Measurements from ENCODE around the gene CYP4F12. TPM values are rescaled to one million over a fixed set of nuclear protein-coding genes. Genes with fewer than 3 reads are reported as not detected.

CYP4F12 gene
- polyA plus RNA-seq, 1 donor (not counting 4 experiments of a cell fraction or from before 2014, with no cell fraction given): 2.0 TPM

GRCh38 chr19:15634105-15634504 lies 38.8 kb upstream of the CYP4F12 start:
- Histone ChIP-seq H3K4me3 (ENCODE audit: control insufficient read depth in 2 of 3, extremely low read depth in 1 of 3, insufficient read depth in 2 of 3, low read depth in 1 of 3, low read length in 3 of 3) (no peak overlapping the region), H3K36me3 (ENCODE audit: control insufficient read depth in 2 of 2, extremely low read depth in 1 of 2, insufficient read depth in 2 of 2, low read length in 2 of 2) (no peaks in the 10 kb centered on the region), H2AFZ (ENCODE audit: control insufficient read depth, low read length) (no peak overlapping the region), H3K9ac (ENCODE audit: control insufficient read depth, extremely low read depth, insufficient read depth, low read length) (no peak overlapping the region), H4K20me1 (ENCODE audit: control insufficient read depth, extremely low read depth, insufficient read depth, low read length) (no peaks in the 10 kb centered on the region), H3K9me3 (ENCODE audit: control insufficient read depth, low read depth, low read length) (no peaks in the 10 kb centered on the region), H3K79me2 (ENCODE audit: control insufficient read depth, insufficient read depth, low read length) (no peaks in the 10 kb centered on the region), H3K4me1 (ENCODE audit: control insufficient read depth, extremely low read depth, insufficient read depth, low read length) (no peaks in the 10 kb centered on the region), H3K27ac (ENCODE audit: control insufficient read depth, insufficient read depth, low read length) (no peak overlapping the region), H3K9me1 (ENCODE audit: control insufficient read depth, extremely low read depth, insufficient read depth, low read length) (no peaks in the 10 kb centered on the region), H3K27me3 (ENCODE audit: control insufficient read depth, extremely low read depth, insufficient read depth, low read length) (no peaks in the 10 kb centered on the region), H3K4me2 (ENCODE audit: control insufficient read depth, extremely low read depth, insufficient read depth, low read depth, low read length) (no peak overlapping the region)
- TF ChIP-seq EZH2 (IDR thresholded peaks at IDR 0.05; ENCODE audit: low read length) (no peak), CTCF (optimal IDR thresholded peaks at IDR 0.05 in 1 of 3, IDR thresholded peaks at IDR 0.05 in 1 of 3, conservative IDR thresholded peaks at IDR 0.05 in 1 of 3; ENCODE audit: extremely low read depth in 1 of 3, insufficient read depth in 2 of 3, low read length in 3 of 3) (no peak)
- DNase-seq (ENCODE audit: low read depth, low spot score) (no peak), FAIRE-seq (no peak)
- dilution Hi-C loops (cut with MboI; ENCODE audit: extremely low pct_ligation_motif_present, low sequenced_read_pairs): no loop called here

GRCh38 chr19:15635016-15635805 lies 37.7 kb upstream of the CYP4F12 start:
- H3K79me2 ChIP-seq (ENCODE audit: control insufficient read depth, insufficient read depth, low read length): no peaks in the 10 kb centered on the region
- no peak for DNase-seq (ENCODE audit: low read depth, low spot score)
- H3K4me1 ChIP-seq (ENCODE audit: control insufficient read depth, extremely low read depth, insufficient read depth, low read length): no peaks in the 10 kb centered on the region
- no peaks in the 10 kb centered on the region for H3K36me3 ChIP-seq (ENCODE audit: control insufficient read depth in 2 of 2, extremely low read depth in 1 of 2, insufficient read depth in 2 of 2, low read length in 2 of 2)
- H3K9ac ChIP-seq (ENCODE audit: control insufficient read depth, extremely low read depth, insufficient read depth, low read length): no peak overlapping the region
- H3K4me3 ChIP-seq (ENCODE audit: control insufficient read depth in 2 of 3, extremely low read depth in 1 of 3, insufficient read depth in 2 of 3, low read depth in 1 of 3, low read length in 3 of 3): no peak overlapping the region
- no peaks in the 10 kb centered on the region for H3K27me3 ChIP-seq (ENCODE audit: control insufficient read depth, extremely low read depth, insufficient read depth, low read length)
- no peaks in the 10 kb centered on the region for H4K20me1 ChIP-seq (ENCODE audit: control insufficient read depth, extremely low read depth, insufficient read depth, low read length)
- no peaks in the 10 kb centered on the region for H3K9me1 ChIP-seq (ENCODE audit: control insufficient read depth, extremely low read depth, insufficient read depth, low read length)
- no peak for TF ChIP-seq EZH2 (IDR thresholded peaks at IDR 0.05; ENCODE audit: low read length)
- no peak for TF ChIP-seq CTCF (optimal IDR thresholded peaks at IDR 0.05 in 1 of 3, IDR thresholded peaks at IDR 0.05 in 1 of 3, conservative IDR thresholded peaks at IDR 0.05 in 1 of 3; ENCODE audit: extremely low read depth in 1 of 3, insufficient read depth in 2 of 3, low read length in 3 of 3)
- H3K4me2 ChIP-seq (ENCODE audit: control insufficient read depth, extremely low read depth, insufficient read depth, low read depth, low read length): no peak overlapping the region
- H3K9me3 ChIP-seq (ENCODE audit: control insufficient read depth, low read depth, low read length): no peaks in the 10 kb centered on the region
- FAIRE-seq: no peak
- H2AFZ ChIP-seq (ENCODE audit: control insufficient read depth, low read length): no peak overlapping the region
- no peak overlapping the region for H3K27ac ChIP-seq (ENCODE audit: control insufficient read depth, insufficient read depth, low read length)
- dilution Hi-C loops (cut with MboI; ENCODE audit: extremely low pct_ligation_motif_present, low sequenced_read_pairs): no loop called here

All from keratinocyte (primary cell).